HCT116 (cell line): ENCODE data around the gene MAP4K2. TPM values are rescaled to one million over a fixed set of nuclear protein-coding genes. Genes with fewer than 3 reads are reported as not detected.

Experiments used
- ATAC-seq: fragments of 200-7000 bp; cut with Tn5 transposase; 2 replicates; pipeline ENCODE4 v1.9.1; 2020; ENCODE audit warnings: mild to moderate bottlenecking, moderate library complexity
- BruUV-seq: library from RNA; stranded (reverse); fragments of 400-500 nt; replicated peaks from 2 replicates; lab custom pipeline; 2021; lab: Mats Ljungman, UMichigan
- CTCF ChIA-PET: fragments of 300-600 bp; sonication (Branson Sonifier 250); formaldehyde crosslinking; loops from one replicate; lab custom pipeline; 2021; ENCODE audit warnings: antibody characterized with exemption; lab: Charles Lee
- POLR2A ChIA-PET: fragments of 300-600, 350-600 bp; sonication (Branson Sonifier 250); formaldehyde crosslinking; loops from one replicate; lab custom pipeline; 2021; ENCODE audit warnings: antibody characterized with exemption; lab: Charles Lee
- RAD21 ChIA-PET, 2 experiments: fragments of 300-600 bp; sonication (Branson Sonifier 250); formaldehyde crosslinking; loops; one replicate each; lab custom pipeline; 2023; ENCODE audit warnings: low total read pairs in 2 of 2; ENCODE audit not compliant: uncharacterized antibody in 2 of 2, unreplicated experiment in 2 of 2, low non-redundant PET in 1 of 2; lab: Charles Lee
- DNase-seq: peaks from one replicate; pipeline ENCODE4 v3.0.0-alpha.2; 2010; ENCODE audit warnings: low read depth, low spot score
- H2AFZ ChIP-seq: fragments of 200-600 bp; shearing (Covaris generic), sonication (generic); 2 replicates; pipeline ENCODE4 v1.6.1; 2017; ENCODE audit warnings: low read depth, mixed run types, mixed read lengths, antibody characterized with exemption, low read length; ENCODE audit not compliant: poor library complexity, severe bottlenecking
- H3K27ac ChIP-seq: 2 replicates; pipeline ENCODE4 v1.5.1; 2012; ENCODE audit warnings: low read depth, low read length
- H3K27me3 ChIP-seq: fragments of 200-600 bp; sonication (generic); 2 replicates; pipeline ENCODE4 v1.6.1; 2016; ENCODE audit warnings: mixed run types, low read length, mixed read lengths; ENCODE audit not compliant: insufficient read depth
- H3K36me3 ChIP-seq, 2 experiments: fragments of 200-500 bp in 1 of 2; fragments of 200-600 bp in 1 of 2; sonication (Bioruptor generic) in 1 of 2; sonication (generic) in 1 of 2; 2 replicates each; pipeline versions ENCODE4 v1.5.1 to v1.6.1; 2014 to 2016; ENCODE audit warnings: low read length in 2 of 2, inconsistent platforms in 1 of 2, mixed read lengths in 1 of 2, mixed run types in 1 of 2; ENCODE audit not compliant: insufficient read depth in 2 of 2, control insufficient read depth in 1 of 2
- H3K4me1 ChIP-seq, 2 experiments: fragments of 200-600 bp in 1 of 2; sonication (generic) in 1 of 2; 2 replicates each; pipeline versions ENCODE4 v1.5.1 to v1.6.1; 2012 to 2017; ENCODE audit warnings: low read length in 2 of 2, inconsistent platforms in 1 of 2, mild to moderate bottlenecking in 1 of 2, mixed read lengths in 1 of 2, mixed run types in 1 of 2, moderate library complexity in 1 of 2; ENCODE audit not compliant: insufficient read depth in 2 of 2, control insufficient read depth in 1 of 2
- H3K4me2 ChIP-seq: fragments of 200-600 bp; sonication (generic); 2 replicates; pipeline ENCODE4 v1.6.1; 2017; ENCODE audit warnings: mixed run types, low read length, mixed read lengths
- H3K4me3 ChIP-seq, 2 experiments: fragments of 200-600 bp in 1 of 2; sonication (generic) in 1 of 2; replicated peaks in 1 of 2; 2 replicates each; pipeline ENCODE4 v1.5.1; 2011 to 2016; ENCODE audit warnings: low read length in 2 of 2, control low read depth in 1 of 2, low read depth in 1 of 2, mild to moderate bottlenecking in 1 of 2, mixed read lengths in 1 of 2, mixed run types in 1 of 2
- H3K79me2 ChIP-seq: fragments of 200-600 bp; sonication (generic); 2 replicates; pipeline ENCODE4 v1.6.1; 2017; ENCODE audit warnings: mild to moderate bottlenecking, mixed run types, low read length, moderate library complexity, mixed read lengths; ENCODE audit not compliant: insufficient read depth
- H3K9ac ChIP-seq: fragments of 200-600 bp; sonication (generic); 2 replicates; pipeline ENCODE4 v1.6.1; 2016; ENCODE audit warnings: low read length, mixed read lengths
- H3K9me2 ChIP-seq: fragments of 200-600 bp; sonication (generic), shearing (Covaris generic); 2 replicates; pipeline ENCODE4 v1.6.1; 2017; ENCODE audit warnings: mixed run types, mild to moderate bottlenecking, moderate library complexity; ENCODE audit not compliant: insufficient read depth
- H3K9me3 ChIP-seq, 2 experiments: fragments of 200-500 bp in 1 of 2; fragments of 200-600 bp in 1 of 2; sonication (Bioruptor generic) in 1 of 2; sonication (generic) in 1 of 2; 2 replicates each; pipeline ENCODE4 v1.6.1; 2014 to 2017; ENCODE audit warnings: low read length in 2 of 2, mixed read lengths in 2 of 2, inconsistent platforms in 1 of 2, low read depth in 1 of 2, mild to moderate bottlenecking in 1 of 2, mixed run types in 1 of 2, moderate library complexity in 1 of 2; ENCODE audit not compliant: control insufficient read depth in 1 of 2, insufficient read depth in 1 of 2
- H4K20me1 ChIP-seq: fragments of 200-600 bp; sonication (generic), shearing (Covaris generic); 2 replicates; pipeline ENCODE4 v1.6.1; 2017; ENCODE audit warnings: mixed run types, mild to moderate bottlenecking, moderate library complexity; ENCODE audit not compliant: insufficient read depth
- EGR1 ChIP-seq: IDR thresholded peaks from 2 replicates; pipeline ENCODE4 v1.6.1; 2012; ENCODE audit warnings: low read depth
- SIN3A ChIP-seq: IDR thresholded peaks from 2 replicates; pipeline ENCODE4 v1.6.1; 2012; ENCODE audit warnings: low read depth
- YY1 ChIP-seq: IDR thresholded peaks from 2 replicates; pipeline ENCODE4 v1.6.1; 2011; ENCODE audit warnings: low read length, low read depth, moderate library complexity, mild to moderate bottlenecking; ENCODE audit not compliant: insufficient replicate concordance; ENCODE audit errors: extremely low read depth
- ZBTB33 ChIP-seq: IDR thresholded peaks from 2 replicates; pipeline ENCODE4 v1.6.1; 2011; ENCODE audit warnings: mild to moderate bottlenecking, low read length, moderate library complexity; ENCODE audit not compliant: insufficient replicate concordance; ENCODE audit errors: extremely low read depth
- ZNF274 ChIP-seq: fragments of 200-500 bp; sonication (Bioruptor generic); IDR thresholded peaks from 2 replicates; pipeline ENCODE4 v1.6.1; 2014; ENCODE audit warnings: mild to moderate bottlenecking, low read depth, low read length, inconsistent platforms
- intact Hi-C: fragments of 100-400 bp; cut with micrococcal nuclease; formaldehyde crosslinking; loops from 2 replicates; pipeline ENCODE4 v1.10.0; 2022
- total RNA-seq: library from RNA; stranded (reverse); gene quantifications from one replicate; pipeline ENCODE4 v1.2.1, GENCODE V29; 2021; ENCODE audit not compliant: unreplicated experiment

The MAP4K2 gene
- total RNA-seq, 1 experiment from 2014 or later: 44.2 TPM

GRCh38 chr11:64827451-64827839 lies 24.4 kb upstream of the MAP4K2 start:
- CTCF ChIA-PET: no interaction called here
- Histone ChIP-seq H4K20me1 (no peaks in the 10 kb centered on the region), H3K4me1 (0 out of 4 replicates have a peak, but pooled peaks cover 0 to 4% of the 10 kb centered on the region in 2 experiments), H3K4me2 (no peak overlapping the region), H3K9me2 (no peaks in the 10 kb centered on the region), H3K9ac (no peak overlapping the region), H3K4me3 (no peak overlapping the region), H2AFZ (no peak overlapping the region), H3K36me3 (peaks cover 7 to 13% of the 10 kb centered on the region in 2 experiments; a peak in 2 of 4 replicates), H3K27me3 (no peaks in the 10 kb centered on the region), H3K27ac (no peak overlapping the region), H3K9me3 (no peaks in the 10 kb centered on the region), H3K79me2 (no peaks in the 10 kb centered on the region)
- TF ChIP-seq SIN3A (no peak), ZNF274 (no peak), EGR1 (no peak)
- ATAC-seq (no peak), DNase-seq (no peak)
- no TSS peak for BruUV-seq
- intact Hi-C loops: no loop called here
- POLR2A ChIA-PET: no interaction called here
- RAD21 ChIA-PET: no interaction called here

GRCh38 chr11:64826578-64827450 lies 23.8 kb upstream of the MAP4K2 start:
- Histone ChIP-seq H3K27ac (no peak overlapping the region), H3K9me2 (no peaks in the 10 kb centered on the region), H3K4me3 (no peak overlapping the region), H3K9ac (no peak overlapping the region), H3K36me3 (peaks cover 7 to 13% of the 10 kb centered on the region in 2 experiments; a peak in 2 of 4 replicates), H2AFZ (no peak overlapping the region), H3K4me2 (no peak overlapping the region), H3K9me3 (no peaks in the 10 kb centered on the region), H4K20me1 (no peaks in the 10 kb centered on the region), H3K79me2 (no peaks in the 10 kb centered on the region), H3K27me3 (no peaks in the 10 kb centered on the region), H3K4me1 (0 out of 4 replicates have a peak, but pooled peaks cover 0 to 4% of the 10 kb centered on the region in 2 experiments)
- BruUV-seq: no TSS peak
- DNase-seq: no peak
- TF ChIP-seq YY1 (no peak), ZBTB33 (no peak)
- ATAC-seq: peak; percentile 70
- CTCF ChIA-PET: no interaction called here
- POLR2A ChIA-PET: no interaction called here
- RAD21 ChIA-PET: no interaction called here
- intact Hi-C loops: no loop called here
